Lung (tissue), 12 donors: Measurements from ENCODE around the gene DEFB123. TPM values are rescaled to one million over a fixed set of nuclear protein-coding genes. Genes with fewer than 3 reads are reported as not detected.
"Not testable (repeated sequence)": the region's sequence is repeated elsewhere in the genome, so short reads cannot be mapped to it uniquely, and the experiment has no call there.

Source experiments
- ATAC-seq: fragments of 200-7000 bp; cut with Tn5 transposase; one replicate; pipeline ENCODE4 v1.9.1; 2020; ENCODE audit warnings: moderate number of reproducible peaks; ENCODE audit not compliant: insufficient read depth, low FRiP score
- DNase-seq, 3 donors: peaks; one replicate each; pipeline ENCODE4 v3.0.0-alpha.2; 2013 to 2017
- H3K27ac ChIP-seq, 2 donors: one replicate each; pipeline ENCODE4 v1.5.1; 2013; ENCODE audit warnings: mild to moderate bottlenecking in 2 of 2, moderate library complexity in 2 of 2, control low read depth in 1 of 2, inconsistent platforms in 1 of 2, low read depth in 1 of 2, low read length in 1 of 2
- H3K27me3 ChIP-seq, 3 donors: one replicate each; pipeline ENCODE4 v1.5.1; 2013; ENCODE audit warnings: low read length in 2 of 3; ENCODE audit not compliant: control insufficient read depth in 3 of 3, insufficient read depth in 3 of 3
- H3K36me3 ChIP-seq, 4 donors: one replicate each; pipeline ENCODE4 v1.5.1; 2013; ENCODE audit warnings: low read length in 4 of 4, mild to moderate bottlenecking in 1 of 4, moderate library complexity in 1 of 4; ENCODE audit not compliant: control insufficient read depth in 4 of 4, insufficient read depth in 4 of 4
- H3K4me1 ChIP-seq, 5 donors: one replicate each; pipeline ENCODE4 v1.5.1; 2013; ENCODE audit warnings: low read length in 5 of 5, mild to moderate bottlenecking in 2 of 5, moderate library complexity in 1 of 5; ENCODE audit not compliant: control insufficient read depth in 5 of 5, insufficient read depth in 5 of 5
- H3K4me3 ChIP-seq: one replicate; pipeline ENCODE4 v1.5.1; 2013; ENCODE audit warnings: mild to moderate bottlenecking, control low read depth, moderate library complexity
- H3K9ac ChIP-seq, 2 donors: one replicate each; pipeline ENCODE4 v1.5.1; 2013; ENCODE audit warnings: low read length in 2 of 2, control low read depth in 1 of 2; ENCODE audit not compliant: insufficient read depth in 1 of 2
- H3K9me3 ChIP-seq, 4 donors: one replicate each; pipeline ENCODE4 v1.5.1; 2013; ENCODE audit warnings: low read length in 3 of 4, mild to moderate bottlenecking in 1 of 4, moderate library complexity in 1 of 4; ENCODE audit not compliant: control insufficient read depth in 4 of 4, insufficient read depth in 3 of 4
- WGBS, 2 donors: extraction: QIAGEN DNeasy Blood & Tissue Kit; methylation state at CpG; one replicate each; pipeline ENCODE4 v1.1.7; 2013; 5-methylcytosine and 5-hydroxymethylcytosine counted together
- polyA plus RNA-seq, 2 donors: library from polyadenylated mRNA; stranded (reverse); fragments of 200-250 nt; gene quantifications; one replicate each; pipeline ENCODE4 v1.2.1, GENCODE V29; 2013
- total RNA-seq, 2 donors: library from RNA; depleted of rRNA in 1 of 2; stranded (reverse); fragments of >200 nt in 1 of 2; gene quantifications; one replicate each; pipeline ENCODE4 v1.2.1, GENCODE V29; 2014 to 2021
- TF ChIP-seq, protein P1 (sequence below): IDR thresholded peaks from 2 replicates; pipeline ENCODE4 v1.5.1; 2012; ENCODE audit warnings: mild to moderate bottlenecking; ENCODE audit errors: control extremely low read depth, extremely low read depth
- donor health status: control.
- donor health status: control.
- donor health status: Bipolar disorder and iron deficiency.
- donor health status: healthy.
- donor health status: DM: yes; HTN: yes; CAD: no.

Gene DEFB123
- total and polyA plus RNA-seq, 4 donors, result not detected

DNA sequence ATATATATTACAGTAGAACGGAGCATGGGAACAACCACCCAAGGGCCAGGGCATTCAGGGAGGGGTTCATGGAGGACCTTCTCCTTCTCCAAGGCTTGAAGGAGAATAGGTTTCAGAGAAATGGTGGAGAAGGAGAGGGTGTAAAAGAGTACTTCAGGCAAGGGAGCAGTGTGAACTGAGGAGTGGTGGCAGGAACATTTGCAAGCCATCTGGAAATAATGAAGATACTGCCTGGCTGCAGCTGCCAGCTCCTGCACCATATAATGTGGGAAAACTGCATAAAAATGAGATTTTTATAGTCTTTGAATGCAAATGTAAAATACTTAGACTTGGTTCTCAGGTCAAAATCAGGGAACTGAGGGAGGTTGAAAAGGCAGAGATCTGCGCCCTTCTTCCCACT, 24.8 kb upstream of the DEFB123 start:
- no peak for ATAC-seq
- WGBS, 2 donors, result 90 to 94% methylated on average over 2 of the region's 2 CpGs

DNA sequence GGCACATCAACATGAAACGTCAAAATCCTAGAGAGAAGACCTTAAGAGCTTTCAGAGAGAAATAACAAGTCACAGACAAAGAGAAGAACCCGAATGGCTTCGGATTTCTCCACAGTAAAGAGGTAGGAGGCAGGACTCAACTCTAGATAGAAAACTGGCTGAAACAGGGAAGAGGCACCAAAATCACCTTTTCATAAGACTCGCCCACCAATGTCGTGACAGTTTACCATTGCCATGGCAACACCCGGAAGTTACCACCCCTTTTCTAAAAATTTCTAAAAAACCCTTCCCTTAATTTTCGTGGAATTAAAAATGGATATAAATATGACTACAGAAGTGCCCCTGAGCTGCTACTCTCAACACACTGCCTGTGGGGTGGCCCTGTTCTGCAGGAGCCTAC, 22.1 kb upstream of the DEFB123 start:
- ATAC-seq, result no peak
- WGBS, 2 donors, result 84 to 87% methylated on average over 7 of the region's 7 CpGs
- no peak overlapping the region for H3K27ac ChIP-seq
- no peak overlapping the region for H3K4me3 ChIP-seq
- no peaks in the 10 kb centered on the region for H3K27me3 ChIP-seq
- TF ChIP-seq, protein P1, sequence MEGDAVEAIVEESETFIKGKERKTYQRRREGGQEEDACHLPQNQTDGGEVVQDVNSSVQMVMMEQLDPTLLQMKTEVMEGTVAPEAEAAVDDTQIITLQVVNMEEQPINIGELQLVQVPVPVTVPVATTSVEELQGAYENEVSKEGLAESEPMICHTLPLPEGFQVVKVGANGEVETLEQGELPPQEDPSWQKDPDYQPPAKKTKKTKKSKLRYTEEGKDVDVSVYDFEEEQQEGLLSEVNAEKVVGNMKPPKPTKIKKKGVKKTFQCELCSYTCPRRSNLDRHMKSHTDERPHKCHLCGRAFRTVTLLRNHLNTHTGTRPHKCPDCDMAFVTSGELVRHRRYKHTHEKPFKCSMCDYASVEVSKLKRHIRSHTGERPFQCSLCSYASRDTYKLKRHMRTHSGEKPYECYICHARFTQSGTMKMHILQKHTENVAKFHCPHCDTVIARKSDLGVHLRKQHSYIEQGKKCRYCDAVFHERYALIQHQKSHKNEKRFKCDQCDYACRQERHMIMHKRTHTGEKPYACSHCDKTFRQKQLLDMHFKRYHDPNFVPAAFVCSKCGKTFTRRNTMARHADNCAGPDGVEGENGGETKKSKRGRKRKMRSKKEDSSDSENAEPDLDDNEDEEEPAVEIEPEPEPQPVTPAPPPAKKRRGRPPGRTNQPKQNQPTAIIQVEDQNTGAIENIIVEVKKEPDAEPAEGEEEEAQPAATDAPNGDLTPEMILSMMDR, result no peak
- H3K36me3 ChIP-seq, result no peaks in the 10 kb centered on the region
- no peaks in the 10 kb centered on the region for H3K9me3 ChIP-seq
- H3K4me1 ChIP-seq, result no peaks in the 10 kb centered on the region
- no peak overlapping the region for H3K9ac ChIP-seq
- DNase-seq, result no peak

More for the DNA sequence above, 24.8 kb upstream of the DEFB123 start:
- no peaks in the 10 kb centered on the region for H3K36me3 ChIP-seq
- no peak overlapping the region for H3K9ac ChIP-seq
- no peak for DNase-seq
- no peaks in the 10 kb centered on the region for H3K27me3 ChIP-seq
- H3K9me3 ChIP-seq, result no peaks in the 10 kb centered on the region
- H3K4me1 ChIP-seq, result no peaks in the 10 kb centered on the region
- no peak overlapping the region for H3K4me3 ChIP-seq
- TF ChIP-seq, protein P1, result no peak
- H3K27ac ChIP-seq, result no peak overlapping the region

DNA sequence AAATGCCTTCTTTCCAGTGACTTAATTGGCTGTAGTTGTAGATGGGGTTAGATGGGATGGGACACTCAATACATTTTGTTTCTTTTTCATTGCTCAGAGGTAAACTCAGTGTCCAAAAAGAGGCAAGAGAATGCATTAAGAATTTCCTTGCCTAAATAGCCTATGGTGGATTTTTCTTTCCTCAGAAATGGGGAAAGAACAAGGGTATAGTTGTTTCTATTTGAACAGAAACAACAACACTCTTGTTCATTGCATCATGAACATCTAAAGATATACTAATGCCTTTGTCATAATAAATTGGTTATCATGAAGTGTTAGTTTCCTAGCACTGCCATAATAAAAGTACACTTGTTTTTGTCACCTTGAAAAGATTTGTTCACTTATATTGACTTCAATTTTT, 14.6 kb upstream of the DEFB123 start:
- no peaks in the 10 kb centered on the region for H3K36me3 ChIP-seq
- TF ChIP-seq, protein P1, result no peak
- no peak for DNase-seq

DNA sequence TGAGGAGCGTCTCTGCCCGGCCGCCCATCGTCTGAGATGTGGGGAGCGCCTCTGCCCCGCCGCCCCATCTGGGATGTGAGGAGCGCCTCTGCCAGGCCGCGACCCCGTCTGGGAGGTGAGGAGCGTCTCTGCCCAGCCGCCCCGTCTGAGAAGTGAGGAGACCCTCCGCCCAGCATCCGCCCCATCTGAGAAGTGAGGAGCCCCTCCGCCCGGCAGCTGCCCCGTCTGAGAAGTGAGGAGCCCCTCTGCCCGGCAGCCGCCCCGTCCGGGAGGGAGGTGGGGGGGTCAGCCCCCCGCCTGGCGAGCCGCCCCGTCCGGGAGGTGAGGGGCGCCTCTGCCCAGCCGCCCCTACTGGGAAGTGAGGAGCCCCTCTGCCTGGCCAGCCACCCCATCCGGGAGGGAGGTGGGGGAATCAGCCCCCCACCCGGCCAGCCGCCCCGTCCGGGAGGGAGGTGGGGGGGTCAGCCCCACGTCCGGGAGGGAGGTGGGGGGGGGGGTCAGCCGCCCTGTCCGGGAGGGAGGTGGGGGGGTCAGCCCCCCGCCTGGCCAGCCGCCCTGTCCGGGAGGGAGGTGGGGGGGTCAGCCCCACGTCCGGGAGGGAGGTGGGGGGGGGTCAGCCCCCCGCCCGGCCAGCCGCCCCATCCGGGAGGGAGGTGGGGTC, 13.4 kb upstream of the DEFB123 start:
- not testable (repeated sequence) for H3K4me1 ChIP-seq, H3K27me3 ChIP-seq, H3K27ac ChIP-seq, ATAC-seq, H3K36me3 ChIP-seq, H3K4me3 ChIP-seq, H3K9me3 ChIP-seq, H3K9ac ChIP-seq, DNase-seq
- 91% methylated on average over 8 to 48 of the region's 48 CpGs for WGBS, 2 donors

More for the DNA sequence above, 14.6 kb upstream of the DEFB123 start:
- Histone ChIP-seq H3K9me3 (no peaks in the 10 kb centered on the region), H3K27me3 (no peaks in the 10 kb centered on the region), H3K27ac (no peak overlapping the region), H3K4me3 (no peak overlapping the region), H3K9ac (no peak overlapping the region), H3K4me1 (no peaks in the 10 kb centered on the region)
- ATAC-seq, result no peak

DNA sequence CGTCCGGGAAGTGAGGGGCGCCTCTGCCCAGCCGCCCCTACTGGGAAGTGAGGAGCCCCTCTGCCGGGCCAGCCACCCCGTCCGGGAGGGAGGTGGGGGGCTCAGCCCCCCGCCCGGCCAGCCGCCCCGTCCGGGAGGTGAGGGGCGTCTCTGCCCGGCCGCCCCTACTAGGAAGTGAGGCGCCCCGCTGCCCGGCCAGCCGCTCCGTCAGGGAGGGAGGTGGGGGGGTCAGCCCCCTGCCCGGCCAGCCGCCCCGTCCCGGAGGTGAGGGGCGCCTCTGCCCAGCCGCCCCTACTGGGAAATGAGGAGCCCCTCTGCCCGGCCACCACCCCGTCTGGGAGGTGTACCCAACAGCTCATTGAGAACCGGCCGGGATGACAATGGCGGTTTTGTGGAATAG, 12.9 kb upstream of the DEFB123 start:
- not testable (repeated sequence) for H3K27ac ChIP-seq, H3K36me3 ChIP-seq, H3K9me3 ChIP-seq, H3K9ac ChIP-seq, H3K4me1 ChIP-seq, ATAC-seq, H3K4me3 ChIP-seq, H3K27me3 ChIP-seq, DNase-seq
- 86 to 96% methylated on average over 16 to 30 of the region's 31 CpGs for WGBS, 2 donors
